HG03159 (cell line): ENCODE measurements around the gene MYO7A.

ENCODE experiments used
- ATAC-seq: cut with Tn5 transposase; IDR thresholded peaks from one replicate; pipeline ENCODE4 v1.9.1; 2021; ENCODE audit warnings: mild to moderate bottlenecking, moderate library complexity; ENCODE audit not compliant: unreplicated experiment

Gene MYO7A

GRCh38 chr11:77144857-77145428, 16.9 kb downstream of the MYO7A start:
- ATAC-seq: no peak

- ATAC-seq: no peak
Measured at GRCh38 chr11:77146261-77147035, 18.4 kb downstream of the MYO7A start.

GRCh38 chr11:77147036-77147315, 18.9 kb downstream of the MYO7A start:
- ATAC-seq: no peak

- no peak for ATAC-seq
Measured at GRCh38 chr11:77147668-77148321, 19.7 kb downstream of the MYO7A start.

DNA sequence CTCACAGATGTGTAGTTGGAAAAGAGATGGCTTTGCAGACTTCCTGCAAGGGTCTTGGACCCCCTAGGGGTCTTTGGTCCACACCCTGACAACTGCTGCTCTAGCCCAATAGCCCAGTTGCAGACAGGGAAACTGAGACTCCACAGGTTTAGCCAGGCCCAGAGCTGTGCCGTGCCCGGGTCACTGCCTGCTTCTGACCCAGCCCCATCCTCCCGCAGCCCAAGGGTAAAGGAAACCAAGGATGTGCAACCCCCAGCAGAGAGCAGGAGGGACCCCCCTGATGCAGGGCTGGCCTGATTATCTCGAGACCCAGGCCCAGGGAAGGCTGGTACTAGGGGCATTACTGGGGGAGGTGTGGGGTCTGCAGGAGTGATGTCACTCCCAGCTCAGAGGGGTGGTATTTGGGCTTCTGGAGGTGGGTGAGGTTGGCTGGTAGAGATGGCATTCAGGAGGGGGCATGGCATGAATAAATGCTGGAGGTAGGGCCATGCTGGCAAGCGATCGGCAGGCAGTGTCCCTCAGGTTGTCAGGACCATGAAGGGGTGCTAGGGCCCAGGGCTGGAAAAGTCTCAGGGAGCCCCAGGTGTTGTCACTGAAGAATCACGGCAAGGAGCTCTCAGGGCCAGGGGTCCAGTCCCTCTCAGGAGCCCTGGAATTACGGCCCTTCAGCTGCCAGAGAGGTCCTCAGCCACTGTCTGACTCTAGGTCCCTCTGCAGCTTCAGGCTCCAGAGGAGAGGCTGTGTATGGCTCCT, 21.1 kb downstream of the MYO7A start:
- no peak for ATAC-seq

DNA sequence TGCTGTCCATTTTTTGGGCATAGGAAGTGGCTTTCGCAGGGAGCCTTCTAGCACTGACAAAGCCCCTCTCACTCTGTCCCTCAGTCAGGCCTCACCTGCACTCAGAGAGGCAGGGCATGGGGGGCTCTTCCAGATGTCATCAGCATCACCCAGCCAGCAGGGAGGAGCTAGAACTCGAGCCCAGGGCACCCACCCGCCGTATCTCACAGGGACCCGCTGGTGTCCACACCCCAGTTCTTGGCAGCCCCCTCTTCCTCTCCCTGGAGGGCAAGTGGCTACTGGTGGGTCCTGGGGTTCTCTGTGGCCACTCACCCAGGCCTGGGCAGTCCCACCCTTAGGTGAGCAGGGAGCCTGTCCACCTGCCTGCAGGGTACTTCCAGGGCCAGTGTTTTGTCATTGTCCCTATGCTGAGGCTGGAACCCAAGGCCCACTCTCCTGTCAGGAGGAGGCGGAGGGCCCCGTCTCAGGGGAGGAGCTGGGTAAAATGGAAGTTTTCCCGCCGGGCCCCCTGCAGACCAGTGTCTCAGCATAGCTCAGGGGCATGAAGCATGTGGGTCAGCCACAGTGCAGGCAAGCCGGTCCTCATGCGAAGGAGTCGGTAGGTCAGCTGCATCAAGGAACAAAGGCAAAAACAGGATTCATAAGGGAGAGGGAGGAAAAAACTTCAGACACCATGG, 21.8 kb downstream of the MYO7A start:
- ATAC-seq: no peak

DNA sequence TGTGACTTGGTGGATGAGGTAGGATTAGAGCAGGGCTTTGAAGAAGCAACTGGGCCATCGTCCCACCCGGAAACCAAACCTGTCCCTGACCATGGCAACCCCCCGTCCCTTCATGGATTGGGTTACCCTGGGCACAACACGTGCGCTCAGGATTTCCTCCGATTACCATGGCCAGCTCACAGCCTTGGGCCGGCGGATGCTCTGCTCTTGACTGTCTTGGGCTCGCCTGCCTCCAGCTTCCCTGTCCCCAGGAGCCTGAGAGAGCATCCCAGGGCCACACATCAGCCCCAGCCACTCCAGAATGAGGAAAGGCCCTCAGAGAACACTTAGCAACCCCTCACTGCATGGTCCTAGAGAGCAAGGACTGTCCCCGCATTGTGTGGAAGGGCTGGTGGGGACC, 22.8 kb downstream of the MYO7A start:
- no peak for ATAC-seq

DNA sequence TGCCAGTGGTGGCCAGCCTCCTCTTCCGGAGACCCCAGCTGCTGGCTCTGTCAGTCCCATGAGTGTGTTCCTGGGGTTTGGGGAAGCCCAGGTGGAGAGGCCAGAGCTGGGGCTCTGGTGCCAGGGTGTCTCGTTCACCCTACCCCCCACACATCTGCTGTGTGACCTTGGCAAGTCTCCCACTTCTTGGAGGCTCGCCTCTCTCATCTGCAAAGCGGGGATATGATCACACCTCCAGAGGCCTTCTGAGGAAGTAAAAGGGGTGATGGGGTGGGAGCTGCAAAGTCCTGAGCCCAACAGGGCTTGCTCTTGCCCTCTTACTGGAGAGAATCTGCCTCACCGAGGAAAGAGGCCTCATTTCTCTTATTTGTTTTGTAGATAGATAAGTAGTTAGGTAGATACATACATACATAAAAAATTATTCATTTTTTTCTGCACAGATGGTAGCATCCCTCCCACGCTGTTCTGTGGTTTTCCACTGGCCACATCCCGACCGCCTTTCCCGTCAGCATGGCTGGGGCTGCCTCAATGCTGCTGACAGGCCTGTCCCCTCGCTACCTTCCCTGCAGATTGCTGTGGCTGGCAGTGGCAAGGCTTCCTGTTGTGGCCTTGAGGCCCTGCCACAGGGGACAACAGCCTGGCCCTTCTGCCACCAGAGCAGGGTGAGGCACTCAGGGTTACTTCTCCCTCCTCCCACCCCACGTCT, 23.9 kb downstream of the MYO7A start:
- no peak for ATAC-seq

DNA sequence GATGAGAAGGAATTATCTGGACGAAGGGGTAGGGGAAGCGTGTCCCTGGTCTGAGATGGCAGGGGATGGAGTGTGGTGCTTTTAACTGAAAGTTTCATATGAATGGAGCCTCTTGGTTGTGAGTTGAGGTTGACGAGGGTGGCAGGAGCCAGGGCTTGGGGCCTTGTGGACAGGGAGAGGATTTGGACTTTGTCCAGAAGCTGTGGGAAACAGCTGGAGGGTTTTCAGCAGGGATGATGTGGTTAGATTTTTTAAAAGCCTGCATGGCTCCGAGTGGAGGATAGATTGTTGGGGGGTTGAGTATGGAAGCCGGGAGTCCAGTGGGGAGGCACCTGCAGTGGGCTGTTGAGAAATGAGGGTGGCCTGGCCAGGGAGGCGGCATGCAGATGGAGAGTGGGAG, 24.8 kb downstream of the MYO7A start:
- ATAC-seq: no peak

GRCh38 chr11:77153276-77154185, 25.5 kb downstream of the MYO7A start:
- ATAC-seq: no peak

DNA sequence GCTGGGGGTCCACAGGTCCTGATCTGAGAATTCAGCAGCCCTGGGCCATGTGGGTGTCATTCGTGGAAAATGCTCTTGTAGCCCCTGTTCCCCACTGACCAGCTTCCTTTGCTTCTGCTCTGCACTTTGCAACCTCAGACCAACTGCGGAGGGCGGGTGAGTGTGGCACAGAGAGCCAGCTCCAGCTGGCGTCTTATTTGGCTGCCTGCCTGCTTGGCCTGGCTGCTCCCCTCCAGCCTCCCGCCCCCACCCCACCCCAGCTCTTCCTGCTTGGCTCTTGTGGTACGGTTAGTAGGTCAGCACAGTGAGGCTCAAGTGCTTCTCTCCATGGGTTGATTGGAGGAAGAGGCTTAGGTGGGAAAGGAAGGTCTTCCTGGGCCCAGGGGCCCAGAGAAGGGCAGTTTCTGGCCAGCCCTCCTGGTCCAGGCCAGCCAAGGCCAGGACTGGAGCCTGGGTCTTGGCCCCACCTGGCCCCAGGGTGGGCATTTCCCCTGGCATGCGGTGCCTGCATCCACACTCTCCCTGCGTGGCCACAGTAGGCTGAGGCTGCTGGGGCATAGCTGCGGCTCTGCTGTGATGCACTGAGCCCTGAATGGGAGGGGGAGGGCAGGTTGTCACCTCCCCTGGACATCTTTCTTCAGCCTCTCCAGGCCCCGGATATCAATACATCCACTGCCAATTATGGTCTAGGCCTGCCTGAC, 26.5 kb downstream of the MYO7A start:
- ATAC-seq: no peak

DNA sequence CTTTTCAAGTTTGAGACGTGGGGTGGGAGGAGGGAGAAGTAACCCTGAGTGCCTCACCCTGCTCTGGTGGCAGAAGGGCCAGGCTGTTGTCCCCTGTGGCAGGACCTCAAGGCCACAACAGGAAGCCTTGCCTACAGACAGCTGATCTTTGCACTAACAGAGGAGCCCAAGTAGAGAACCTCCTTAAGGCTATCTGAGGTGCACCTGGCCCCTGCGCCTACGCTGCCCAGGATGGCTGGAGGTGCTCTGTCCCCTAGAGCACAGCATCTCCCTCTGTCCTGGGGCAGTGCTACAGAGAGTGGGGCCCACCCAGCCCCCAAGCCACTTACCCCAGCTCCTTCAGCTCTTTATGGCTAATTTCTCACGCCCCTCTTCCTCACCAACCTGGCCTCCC, 27.0 kb downstream of the MYO7A start:
- no peak for ATAC-seq

- no peak for ATAC-seq
Measured at GRCh38 chr11:77155556-77156130, 27.6 kb downstream of the MYO7A start.

- ATAC-seq: no peak
Measured at GRCh38 chr11:77156396-77157195, 28.6 kb downstream of the MYO7A start.

- no peak for ATAC-seq
Measured at GRCh38 chr11:77158041-77158695, 30.1 kb downstream of the MYO7A start.

GRCh38 chr11:77159219-77159936, 31.3 kb downstream of the MYO7A start:
- ATAC-seq: no peak
